Stimulated activated naive CD8-positive, alpha-beta T cell treated with anti-CD3 and anti-CD28 coated beads, Interleukin-15, amount 100 ng/mL, for 72 hours (primary cell): ENCODE measurements around the gene PRODH2.
A peak's percentile ranks its signal among the peaks of the same experiment; 100 is the strongest.
"Not testable (repeated sequence)": the region's sequence is repeated elsewhere in the genome, so short reads cannot be mapped to it uniquely, and the experiment has no call there.

Experiments
- ATAC-seq: fragments of 150-1000 bp; cut with Tn5 transposase; 2 replicates; pipeline ENCODE4 v1.10.0; 2021; ENCODE audit warnings: mild to moderate bottlenecking, moderate library complexity
- DNase-seq, 2 donors: peaks; one replicate each; pipeline ENCODE4 v3.0.0; 2021 to 2022
- H3K27ac Mint-ChIP-seq, 2 donors: one replicate each; pipeline ENCODE4 v1.8.0; 2022; ENCODE audit warnings: mild to moderate bottlenecking in 2 of 2, mixed read lengths in 2 of 2, moderate library complexity in 2 of 2
- H3K27me3 Mint-ChIP-seq: one replicate; pipeline ENCODE4 v1.8.0; 2022; ENCODE audit warnings: mixed read lengths
- H3K4me1 Mint-ChIP-seq: one replicate; pipeline ENCODE4 v1.8.0; 2022; ENCODE audit warnings: mild to moderate bottlenecking, mixed read lengths
- H3K4me3 Mint-ChIP-seq, 2 donors: one replicate each; pipeline ENCODE4 v1.8.0; 2022; ENCODE audit warnings: mild to moderate bottlenecking in 2 of 2, mixed read lengths in 2 of 2, moderate library complexity in 1 of 2
- H3K9me3 Mint-ChIP-seq, 2 donors: one replicate each; pipeline ENCODE4 v1.8.0; 2022; ENCODE audit warnings: mixed read lengths in 2 of 2

Gene PRODH2

DNA sequence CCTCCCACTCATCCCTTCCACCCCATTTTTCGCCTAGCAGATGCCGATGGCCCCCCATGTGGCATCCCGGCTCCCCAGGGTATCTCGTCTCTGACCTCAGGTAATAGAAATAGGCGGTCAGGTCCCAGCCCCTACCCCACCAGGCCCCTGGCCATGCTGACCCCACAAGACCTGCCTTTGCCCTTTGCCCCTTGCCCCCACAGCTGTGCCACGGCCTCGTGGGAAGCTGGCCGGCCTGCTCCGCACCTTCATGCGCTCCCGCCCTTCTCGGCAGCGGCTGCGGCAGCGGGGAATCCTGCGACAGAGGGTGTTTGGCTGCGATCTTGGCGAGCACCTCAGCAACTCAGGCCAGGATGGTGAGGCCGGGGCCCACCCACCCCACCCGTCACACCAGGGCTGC, 31.9 kb downstream of the PRODH2 start:
- no peaks in the 10 kb centered on the region for H3K27me3 Mint-ChIP-seq

DNA sequence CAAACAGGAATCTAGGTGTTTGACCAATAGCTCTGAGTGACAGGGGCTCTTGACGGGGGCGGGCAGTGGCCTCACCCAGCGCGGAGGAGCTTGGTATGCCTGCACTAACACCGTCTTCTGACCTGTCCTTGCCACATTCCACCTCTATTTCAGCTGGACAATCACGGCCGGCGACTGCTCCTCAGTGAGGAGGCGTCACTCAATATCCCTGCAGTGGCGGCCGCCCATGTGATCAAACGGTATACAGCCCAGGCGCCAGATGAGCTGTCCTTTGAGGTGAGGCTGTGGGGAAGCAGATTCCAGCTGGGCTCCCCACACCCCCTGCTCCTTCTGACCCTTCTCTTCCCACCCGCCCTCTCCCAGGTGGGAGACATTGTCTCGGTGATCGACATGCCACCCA, 32.6 kb downstream of the PRODH2 start:
- ATAC-seq = no peak
- H3K27ac Mint-ChIP-seq = no peak overlapping the region
- no peaks in the 10 kb centered on the region for H3K9me3 Mint-ChIP-seq
- no peaks in the 10 kb centered on the region for H3K27me3 Mint-ChIP-seq
- no peak overlapping the region for H3K4me3 Mint-ChIP-seq
- H3K4me1 Mint-ChIP-seq = peaks cover 14% of the 10 kb centered on the region
- no peak for DNase-seq

More for the DNA sequence above, 31.9 kb downstream of the PRODH2 start:
- Mint-ChIP-seq H3K4me3 (no peak overlapping the region), H3K27ac (no peak overlapping the region), H3K9me3 (no peaks in the 10 kb centered on the region), H3K4me1 (peaks cover 12% of the 10 kb centered on the region)
- no peak for ATAC-seq
- no peak for DNase-seq

DNA sequence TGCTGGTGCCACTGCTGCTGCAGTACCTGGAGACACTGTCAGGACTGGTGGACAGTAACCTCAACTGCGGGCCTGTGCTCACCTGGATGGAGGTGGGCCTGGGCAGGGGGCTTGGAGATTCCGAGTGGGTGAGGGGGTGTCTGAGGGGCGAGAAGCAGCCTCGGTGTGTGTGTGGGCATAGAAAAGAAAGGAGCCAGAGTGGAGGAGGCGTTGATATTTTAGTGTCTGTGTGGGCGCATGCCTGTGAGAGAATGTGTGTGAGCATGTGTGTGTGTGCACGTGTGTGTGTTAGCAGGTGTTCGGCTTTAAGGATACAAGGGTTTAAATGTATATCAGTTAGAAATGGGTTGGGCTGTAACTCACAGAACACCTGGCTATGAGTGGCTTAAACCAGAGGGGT, 33.6 kb downstream of the PRODH2 start:
- H3K27ac Mint-ChIP-seq = no peak overlapping the region
- ATAC-seq (no peak), DNase-seq (no peak)
- H3K27me3 Mint-ChIP-seq = no peaks in the 10 kb centered on the region
- H3K4me3 Mint-ChIP-seq = no peak overlapping the region
- H3K9me3 Mint-ChIP-seq = no peaks in the 10 kb centered on the region
- H3K4me1 Mint-ChIP-seq = peaks cover 23% of the 10 kb centered on the region

DNA sequence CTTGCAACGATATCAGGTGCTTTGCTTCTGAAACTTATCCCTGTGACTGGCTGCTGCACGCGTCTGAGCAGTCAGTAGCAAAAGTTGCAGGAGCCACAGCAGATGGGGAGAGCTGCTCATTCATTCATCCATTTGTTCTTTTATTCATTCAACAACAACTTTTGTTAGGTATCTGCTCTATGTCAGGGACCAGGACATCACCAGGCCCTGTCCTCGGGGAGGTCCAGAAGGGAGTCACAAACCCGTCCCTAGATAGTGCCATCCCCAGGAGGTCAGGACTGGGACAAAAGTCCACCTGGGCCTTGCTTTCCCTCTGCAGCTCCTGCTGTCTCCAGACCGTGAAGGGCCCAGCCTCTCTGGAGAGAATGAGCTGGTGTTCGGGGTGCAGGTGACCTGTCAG, 34.7 kb downstream of the PRODH2 start:
- DNase-seq (no peak), ATAC-seq (no peak)
- H3K9me3 Mint-ChIP-seq = no peaks in the 10 kb centered on the region
- H3K27ac Mint-ChIP-seq = no peak overlapping the region
- H3K27me3 Mint-ChIP-seq = no peaks in the 10 kb centered on the region
- H3K4me3 Mint-ChIP-seq = no peak overlapping the region
- peaks cover 23% of the 10 kb centered on the region for H3K4me1 Mint-ChIP-seq

DNA sequence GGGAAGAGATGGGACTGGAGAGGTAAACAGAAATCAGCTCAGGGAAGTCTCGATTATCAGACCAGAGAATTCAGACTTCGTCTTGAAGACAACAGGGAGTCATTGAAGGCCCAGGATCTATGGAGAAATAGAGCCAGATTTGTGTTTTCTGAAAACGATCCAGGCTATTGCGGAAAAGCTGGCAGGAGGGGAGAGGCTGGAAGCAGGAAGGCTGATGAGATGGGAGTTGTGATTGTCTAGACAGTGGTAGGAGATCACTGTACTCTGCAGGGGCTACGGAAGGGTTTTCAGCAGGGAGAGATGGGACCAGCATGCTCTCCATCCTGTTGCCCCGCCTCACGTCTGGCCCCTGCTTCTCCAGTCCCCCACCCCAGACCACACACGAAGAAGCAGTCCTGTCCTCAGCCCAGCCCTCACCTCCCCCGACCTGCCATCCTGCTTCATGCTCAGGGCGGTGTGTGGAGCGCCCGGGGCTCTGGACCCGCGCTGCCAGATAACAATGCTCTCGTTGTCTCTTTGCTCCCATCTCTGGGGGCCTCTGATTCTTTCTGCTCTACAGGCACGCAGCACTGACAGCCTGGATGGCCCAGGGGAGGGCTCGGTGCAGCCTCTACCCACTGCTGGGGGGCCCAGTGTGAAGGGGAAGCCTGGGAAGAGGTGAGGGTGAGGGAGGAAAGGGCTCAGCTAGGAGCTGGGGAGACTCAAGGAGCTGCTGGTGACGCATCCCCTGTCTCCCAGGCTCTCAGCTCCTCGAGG, 35.4 kb downstream of the PRODH2 start:
- Mint-ChIP-seq H3K9me3 (no peaks in the 10 kb centered on the region), H3K27ac (peak overlapping the region in 1 of 2 donors; percentile 36), H3K4me3 (peak overlapping the region in 1 of 2 donors; percentile 18), H3K4me1 (peaks cover 23% of the 10 kb centered on the region), H3K27me3 (no peaks in the 10 kb centered on the region)
- ATAC-seq (no peak), DNase-seq (no peak)

DNA sequence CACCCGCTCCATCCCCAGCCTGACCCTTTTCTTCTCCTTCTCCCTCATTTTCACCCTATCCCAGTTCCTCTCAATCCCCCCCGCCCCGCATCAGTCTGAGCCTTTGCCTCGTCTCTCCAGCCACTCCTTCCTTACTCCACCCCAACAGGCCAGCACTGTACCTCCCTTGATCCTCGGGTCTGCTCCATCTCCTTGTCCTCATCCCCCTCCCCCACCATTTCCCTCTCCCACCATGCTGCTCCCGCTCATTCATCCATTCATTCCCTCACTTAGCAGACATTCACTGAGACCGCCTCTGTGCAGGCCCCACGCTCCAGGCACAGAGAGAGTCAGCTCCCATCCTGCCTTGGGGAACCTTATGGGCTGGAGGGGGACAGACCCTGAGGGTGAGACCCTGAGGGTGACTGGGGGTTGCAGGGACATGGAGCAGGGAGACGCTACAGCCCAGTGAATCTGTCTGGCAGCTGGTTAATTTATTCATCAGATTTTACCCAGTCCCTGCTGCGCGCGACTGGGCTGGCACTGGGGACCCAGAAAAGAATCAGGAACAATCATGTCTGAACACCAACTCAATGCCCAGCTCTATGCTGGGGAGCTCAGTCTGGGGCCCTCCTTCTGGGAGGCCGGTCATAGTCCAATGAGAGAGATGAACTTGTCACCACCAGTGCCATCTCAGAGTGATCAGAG, 36.4 kb downstream of the PRODH2 start:
- DNase-seq (no peak), ATAC-seq (no peak)
- Mint-ChIP-seq H3K27me3 (no peaks in the 10 kb centered on the region), H3K4me3 (peak overlapping the region; percentile 85), H3K4me1 (peaks cover 23% of the 10 kb centered on the region), H3K9me3 (no peaks in the 10 kb centered on the region), H3K27ac (peak overlapping the region; percentile 19 to 78)

DNA sequence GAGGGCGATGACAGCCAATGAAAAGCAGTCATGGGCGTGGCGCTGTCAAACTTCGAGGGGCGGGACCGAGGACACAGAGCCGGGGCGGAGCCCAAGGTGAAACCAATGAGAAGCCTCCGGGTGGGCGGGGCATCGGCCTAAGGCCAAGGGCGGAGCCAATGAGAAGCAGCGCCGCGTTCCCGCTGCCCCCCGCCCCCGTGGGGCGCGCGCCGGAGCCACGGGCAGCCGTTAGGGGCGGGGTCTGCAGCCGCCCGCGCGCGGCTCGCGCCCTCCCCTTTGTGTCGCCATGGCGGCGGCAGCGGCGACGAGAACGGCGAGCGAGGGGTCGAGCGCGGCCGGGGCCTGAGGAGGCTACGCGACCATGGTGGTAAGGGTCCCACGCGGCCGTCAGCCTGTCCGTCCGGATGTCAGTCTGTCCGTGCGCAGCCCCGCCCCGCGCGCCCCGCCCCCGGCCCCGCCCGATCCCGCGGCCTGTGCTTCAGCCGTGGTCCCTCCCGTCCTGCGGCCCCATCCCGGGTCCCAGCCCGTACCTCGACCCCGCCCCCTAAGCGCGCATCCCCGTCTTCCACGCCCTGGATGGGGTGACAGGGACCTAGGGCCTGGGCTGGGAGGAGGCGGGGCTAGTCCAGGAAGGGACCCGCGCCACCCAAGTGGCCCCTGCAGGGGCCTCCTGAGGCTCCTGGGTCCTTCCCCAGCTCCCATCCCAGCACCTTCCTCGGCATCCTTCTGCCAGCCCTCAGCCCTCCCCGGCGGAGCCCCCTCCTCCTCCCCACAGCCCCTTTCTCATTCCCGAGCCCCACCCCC, 37.1 kb downstream of the PRODH2 start, which contains the start of gene ARHGAP33:
TSS of gene ARHGAP33 (plus strand) at position 267 of the 804 bp plus-strand sequence. CDS start at position 362, 95 bp downstream.
- Mint-ChIP-seq H3K4me1 (peaks cover 23% of the 10 kb centered on the region), H3K9me3 (no peaks in the 10 kb centered on the region), H3K27ac (peak within 1 kb of the TSS; percentile 19 to 78), H3K4me3 (peak within 1 kb of the TSS; percentile 85), H3K27me3 (no peaks in the 10 kb centered on the region)
- DNase-seq (peak; percentile 98 to 99), ATAC-seq (peak; percentile 96)

DNA sequence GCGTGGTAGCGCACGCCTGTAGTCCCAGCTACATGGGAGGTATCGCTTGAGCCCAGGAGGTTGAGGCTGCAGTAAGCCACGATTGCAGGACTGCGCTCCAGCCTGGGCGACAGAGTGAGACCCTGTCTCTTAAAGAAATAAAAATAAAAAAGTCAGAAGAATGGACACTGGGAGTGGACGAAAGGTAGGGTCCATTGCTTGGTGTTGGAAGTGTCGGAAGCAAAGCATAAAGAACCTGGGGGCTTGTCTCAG, 37.7 kb downstream of the PRODH2 start:
- DNase-seq (no peak), ATAC-seq (peak; percentile 7)
- Mint-ChIP-seq H3K9me3 (no peaks in the 10 kb centered on the region), H3K4me1 (peaks cover 23% of the 10 kb centered on the region), H3K27me3 (no peaks in the 10 kb centered on the region), H3K4me3 (peak overlapping the region; percentile 85), H3K27ac (no peak overlapping the region)

DNA sequence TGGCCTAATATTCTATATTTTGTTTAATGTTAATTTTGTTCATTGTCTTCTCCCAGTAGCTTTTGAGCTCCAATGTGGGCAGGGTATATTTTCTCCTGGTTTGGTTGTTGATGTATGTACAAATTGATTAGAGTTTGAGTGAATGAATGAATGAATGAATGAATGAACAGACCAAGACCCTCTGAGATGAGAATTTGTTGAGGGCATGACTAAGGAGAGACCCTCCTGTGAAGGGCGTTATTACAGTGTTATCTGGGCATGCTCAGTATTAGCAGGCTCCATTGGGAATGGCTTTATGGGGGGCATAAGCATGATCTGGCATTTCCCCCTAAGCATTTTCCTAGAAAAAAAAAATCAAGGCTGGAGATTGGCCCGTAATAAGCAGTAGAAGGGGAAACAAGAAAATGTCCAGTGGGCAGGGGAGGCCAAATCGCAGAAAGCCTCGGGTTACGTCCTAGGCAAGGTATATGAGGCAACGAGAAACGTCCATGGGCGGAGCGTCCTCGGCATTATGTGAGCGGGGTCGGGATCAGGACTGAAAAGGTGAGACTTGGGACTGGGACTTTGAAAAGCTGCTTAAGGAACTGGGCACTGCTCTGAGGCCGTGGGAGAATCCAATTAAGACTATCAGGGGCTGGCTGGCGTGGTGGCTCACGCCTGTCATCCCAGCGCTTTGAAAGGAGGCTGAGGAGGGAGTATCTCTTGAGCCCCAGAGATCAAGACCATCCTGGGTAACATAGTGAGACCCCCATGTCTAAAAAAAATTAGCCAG, 38.2 kb downstream of the PRODH2 start:
- no peaks in the 10 kb centered on the region for H3K9me3 Mint-ChIP-seq

DNA sequence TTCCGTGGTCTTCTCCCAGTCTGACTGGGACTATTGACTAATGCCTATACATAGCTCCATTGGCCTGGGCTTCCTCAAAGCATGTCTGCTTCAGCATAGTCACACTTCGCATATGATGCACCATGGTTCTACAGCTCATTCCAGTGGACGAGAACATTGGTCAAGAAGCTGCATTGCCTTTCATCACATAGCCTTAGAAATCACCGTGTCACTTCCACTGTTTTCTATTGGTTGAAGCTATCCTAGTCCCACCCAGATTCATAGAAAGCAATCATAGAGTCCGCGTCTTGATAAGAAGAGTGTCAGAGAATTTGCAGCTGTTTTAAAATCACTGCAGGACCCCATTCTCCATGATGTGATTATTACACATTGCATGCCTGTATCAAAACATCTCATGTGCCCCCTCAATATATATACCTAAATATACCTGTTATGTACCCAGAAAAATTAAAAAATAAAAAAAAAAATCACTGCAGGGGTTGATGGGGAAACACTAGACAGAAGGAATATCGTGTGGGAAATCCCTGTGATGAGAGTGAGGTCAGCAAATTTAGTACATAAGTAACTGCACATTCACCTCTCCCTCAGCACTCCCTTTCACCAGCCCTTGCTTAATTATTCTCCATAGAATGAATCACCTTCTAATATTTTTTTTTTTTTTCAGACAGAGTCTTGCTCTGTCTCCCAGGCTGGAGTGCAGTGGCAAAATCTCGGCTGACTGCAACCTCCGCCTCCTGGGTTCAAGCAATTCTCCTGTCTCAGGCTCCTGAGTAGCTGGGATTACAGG, 39.4 kb downstream of the PRODH2 start:
- Mint-ChIP-seq H3K4me3 (no peak overlapping the region), H3K27me3 (no peaks in the 10 kb centered on the region), H3K9me3 (no peaks in the 10 kb centered on the region), H3K27ac (no peak overlapping the region), H3K4me1 (peaks cover 26% of the 10 kb centered on the region)
- ATAC-seq = no peak
- DNase-seq = no peak

More for the DNA sequence above, 38.2 kb downstream of the PRODH2 start:
- DNase-seq (no peak), ATAC-seq (no peak)
- Mint-ChIP-seq H3K27ac (no peak overlapping the region), H3K4me3 (peak overlapping the region; percentile 85), H3K4me1 (peaks cover 23% of the 10 kb centered on the region), H3K27me3 (no peaks in the 10 kb centered on the region)

DNA sequence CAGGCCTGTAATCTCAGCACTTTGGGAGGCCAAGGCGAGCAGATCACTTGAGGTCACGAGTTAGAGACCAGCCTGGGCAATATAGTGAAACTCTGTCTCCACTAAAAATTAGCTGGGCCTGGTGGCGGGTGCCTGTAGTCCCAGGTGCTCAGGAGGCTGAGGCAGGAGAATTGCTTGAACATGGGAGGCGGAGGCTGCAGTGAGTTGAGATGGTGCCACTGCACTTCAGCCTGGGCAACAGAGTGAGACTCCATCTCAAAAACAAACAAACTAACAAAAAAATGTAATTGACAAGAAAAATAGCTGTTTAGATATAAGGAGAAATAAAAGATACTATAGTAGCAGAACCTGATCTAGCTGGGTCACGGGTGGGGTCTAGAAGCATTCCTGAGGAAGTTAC, 40.3 kb downstream of the PRODH2 start:
- H3K27me3 Mint-ChIP-seq, H3K4me3 Mint-ChIP-seq, H3K27ac Mint-ChIP-seq, H3K9me3 Mint-ChIP-seq, DNase-seq, ATAC-seq: not testable (repeated sequence)
- peaks cover 30% of the 10 kb centered on the region for H3K4me1 Mint-ChIP-seq

DNA sequence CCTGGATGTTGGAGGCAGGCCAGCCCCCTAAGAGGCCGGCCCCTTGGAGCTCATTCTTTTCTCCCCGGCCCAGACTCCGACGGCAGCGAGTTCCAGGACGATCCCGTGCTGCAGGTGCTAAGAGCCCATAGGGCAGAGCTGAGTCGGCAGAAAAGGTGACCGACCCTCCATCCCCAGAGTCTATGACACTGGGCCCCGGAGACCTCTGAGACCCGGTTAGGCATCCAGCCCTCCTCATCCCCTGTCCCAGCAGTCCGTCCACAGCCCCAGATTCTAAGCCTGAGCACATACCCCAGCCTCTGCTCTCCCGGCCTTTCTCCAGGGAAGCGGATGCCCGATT, 44.6 kb downstream of the PRODH2 start:
- H3K9me3 Mint-ChIP-seq = no peaks in the 10 kb centered on the region
- ATAC-seq (no peak), DNase-seq (no peak)
- no peak overlapping the region for H3K4me3 Mint-ChIP-seq
- H3K27me3 Mint-ChIP-seq = no peaks in the 10 kb centered on the region
- H3K4me1 Mint-ChIP-seq = peaks cover 7% of the 10 kb centered on the region
- no peak overlapping the region for H3K27ac Mint-ChIP-seq

DNA sequence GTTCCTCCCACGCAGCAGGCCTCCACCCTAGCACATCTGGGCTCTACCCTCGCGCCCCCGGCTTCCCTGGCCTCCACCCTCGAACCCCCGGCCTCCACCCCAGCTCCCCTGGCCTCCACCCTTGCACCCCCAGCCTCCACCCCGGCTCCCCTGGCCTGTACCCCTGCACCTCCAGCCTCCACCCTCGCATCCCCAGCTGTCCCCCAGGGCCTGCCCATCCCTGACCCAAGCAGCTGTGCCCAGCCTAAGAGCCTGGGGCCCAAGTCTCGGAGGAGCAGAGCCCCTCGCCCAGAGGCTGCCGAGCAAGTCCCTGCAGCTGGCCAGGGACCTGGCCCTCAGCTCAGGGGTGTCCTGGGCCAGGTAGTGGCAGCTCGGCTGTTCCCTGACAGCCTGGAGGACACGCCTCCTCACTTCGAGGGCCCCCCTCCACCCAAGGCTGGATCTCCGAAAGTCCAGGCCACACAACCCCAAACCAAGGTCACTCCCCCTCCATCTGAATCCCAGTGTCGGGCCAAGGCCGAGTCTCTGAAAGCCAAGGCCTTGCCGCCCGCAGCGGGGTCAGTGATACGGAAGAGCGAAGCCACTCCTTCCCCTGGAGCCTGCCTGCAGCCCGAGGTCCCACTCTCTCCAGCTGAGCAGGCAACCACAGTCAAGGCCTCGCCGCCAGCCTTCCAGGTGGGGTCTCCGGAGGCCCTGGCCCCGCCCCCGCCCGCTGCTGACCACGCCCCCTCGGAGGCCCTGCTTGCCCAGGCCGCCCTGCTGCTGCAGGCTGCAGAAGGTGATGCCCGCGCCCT, 45.2 kb downstream of the PRODH2 start:
- H3K4me1 Mint-ChIP-seq = peaks cover 7% of the 10 kb centered on the region
- H3K27ac Mint-ChIP-seq = no peak overlapping the region
- ATAC-seq (peak; percentile 71), DNase-seq (no peak)
- no peaks in the 10 kb centered on the region for H3K9me3 Mint-ChIP-seq
- no peak overlapping the region for H3K4me3 Mint-ChIP-seq
- H3K27me3 Mint-ChIP-seq = no peaks in the 10 kb centered on the region

DNA sequence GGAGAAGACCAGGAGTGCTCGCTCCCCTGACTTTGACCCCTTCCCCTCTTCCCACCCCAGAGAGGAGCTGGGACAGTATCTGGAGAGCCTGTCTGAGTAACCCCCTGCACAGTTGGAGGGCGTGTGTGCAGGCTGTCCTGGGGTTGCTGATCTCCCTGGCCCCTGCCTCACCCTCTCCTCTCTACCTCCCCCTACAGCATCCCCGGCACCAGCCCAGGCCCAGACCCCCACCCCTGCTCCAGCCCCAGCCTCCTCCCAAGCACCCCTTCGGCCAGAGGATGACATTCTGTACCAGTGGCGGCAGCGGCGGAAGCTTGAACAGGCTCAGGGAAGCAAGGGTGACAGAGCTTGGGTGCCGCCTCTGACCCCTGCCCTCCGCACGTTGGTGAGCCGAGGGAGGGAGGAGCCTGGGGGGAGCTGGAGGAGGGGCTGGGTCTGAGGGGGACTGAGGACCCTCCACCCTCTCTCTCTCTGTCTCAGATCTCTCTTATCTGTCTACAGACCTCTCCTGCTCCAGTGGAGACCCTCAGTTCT, 46.0 kb downstream of the PRODH2 start:
- Mint-ChIP-seq H3K27me3 (no peaks in the 10 kb centered on the region), H3K9me3 (no peaks in the 10 kb centered on the region), H3K4me1 (peaks cover 7% of the 10 kb centered on the region), H3K4me3 (no peak overlapping the region), H3K27ac (peak overlapping the region in 1 of 2 donors; percentile 19)
- ATAC-seq = peak; percentile 55
- no peak for DNase-seq
